ENCODE data around the gene IER3. TPM values are rescaled to one million over a fixed set of nuclear protein-coding genes. Genes with fewer than 3 reads are reported as not detected.

Gene IER3
- total and polyA plus RNA-seq, 9 of the 15 experiments (the other 6 are each of a cell fraction or from before 2014, with no cell fraction given) = 1.5 to 30.0 (median 11.5) TPM

DNA sequence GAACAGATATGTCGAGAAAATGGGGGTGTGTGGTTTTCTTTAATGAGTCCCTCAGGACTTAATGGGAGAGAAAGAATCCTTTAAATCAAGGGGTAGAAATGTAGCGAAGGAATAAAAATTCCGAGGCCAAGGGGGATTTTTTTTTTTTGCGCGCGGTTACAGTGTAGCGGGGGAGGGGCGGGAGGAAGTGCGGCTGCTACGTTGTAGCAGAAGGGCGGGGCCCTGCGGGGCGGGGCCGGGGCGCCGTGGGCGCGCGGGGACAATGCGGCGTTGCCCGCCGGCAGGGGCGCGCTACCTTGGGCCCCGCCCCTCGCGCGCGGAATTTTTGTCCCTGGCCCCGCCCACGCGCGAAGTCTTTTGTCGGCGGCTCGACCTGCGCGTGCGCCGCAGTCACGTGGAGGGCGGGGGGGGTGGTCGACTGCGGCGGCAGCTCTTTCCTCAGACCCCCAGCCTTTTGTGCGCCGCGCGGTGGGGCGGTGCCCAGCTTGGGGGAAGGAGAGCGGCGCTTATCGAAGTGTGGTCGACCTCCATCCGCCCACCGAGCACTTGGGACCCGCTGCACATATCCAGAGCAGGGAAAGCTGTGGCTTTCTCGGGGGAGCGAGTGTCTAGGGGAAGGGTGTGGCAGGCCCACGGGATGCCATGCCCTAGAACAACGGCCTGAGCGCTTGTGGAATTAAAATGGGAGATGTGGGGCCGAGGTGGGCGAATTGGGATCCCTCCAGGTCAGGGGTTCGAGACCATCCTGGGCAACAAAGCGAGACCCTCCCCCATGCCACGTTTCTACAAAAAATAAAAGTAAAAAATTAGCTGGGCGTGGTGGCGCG, 22.9 kb downstream of the IER3 start (continued):
- TF ChIP-seq NUFIP1 (IDR thresholded peaks at IDR 0.05; ENCODE audit: partially characterized antibody) (no peak), DDX20 (tag; IDR thresholded peaks at IDR 0.05; ENCODE audit: low read depth) (no peak), DMBX1 (CRISPR knock-in tag; IDR thresholded peaks at IDR 0.05; ENCODE audit: borderline replicate concordance) (peak; percentile 18; the same call in 1 of the 2 replicates), ERF (CRISPR knock-in tag; IDR thresholded peaks at IDR 0.05) (peak; percentile 98), KAT2B (IDR thresholded peaks at IDR 0.05; ENCODE audit: low read depth, low read length) (no peak), KLF6 (CRISPR knock-in tag; IDR thresholded peaks at IDR 0.05; ENCODE audit: borderline replicate concordance) (0 out of 2 replicates have a peak, but pooled peaks have one; percentile 48), MBD2 (IDR thresholded peaks at IDR 0.05; ENCODE audit: borderline replicate concordance, low read depth) (0 out of 2 replicates have a peak, but pooled peaks have one; percentile 34), RBM17 (IDR thresholded peaks at IDR 0.05; ENCODE audit: borderline replicate concordance, low read depth, low read length) (no peak), RBM34 (IDR thresholded peaks at IDR 0.05; ENCODE audit: borderline replicate concordance, insufficient read depth, low read length) (no peak), SMARCE1 (IDR thresholded peaks at IDR 0.05) (no peak), TCF7 (IDR thresholded peaks at IDR 0.05; ENCODE audit: borderline replicate concordance) (peak; percentile 19; the same call in 1 of the 2 replicates), RBM22 (IDR thresholded peaks at IDR 0.05; ENCODE audit: low read depth, low read length, poor library complexity, severe bottlenecking) (peak; percentile 91), THRAP3 (IDR thresholded peaks at IDR 0.05; ENCODE audit: borderline replicate concordance) (no peak), HDAC3 (IDR thresholded peaks at IDR 0.05; ENCODE audit: borderline replicate concordance, partially characterized antibody) (no peak), STAT5A (IDR thresholded peaks at IDR 0.05; ENCODE audit: borderline replicate concordance, low read length) (no peak; the same call in 1 of the 2 replicates)
- TF ChIP-seq, protein P1, sequence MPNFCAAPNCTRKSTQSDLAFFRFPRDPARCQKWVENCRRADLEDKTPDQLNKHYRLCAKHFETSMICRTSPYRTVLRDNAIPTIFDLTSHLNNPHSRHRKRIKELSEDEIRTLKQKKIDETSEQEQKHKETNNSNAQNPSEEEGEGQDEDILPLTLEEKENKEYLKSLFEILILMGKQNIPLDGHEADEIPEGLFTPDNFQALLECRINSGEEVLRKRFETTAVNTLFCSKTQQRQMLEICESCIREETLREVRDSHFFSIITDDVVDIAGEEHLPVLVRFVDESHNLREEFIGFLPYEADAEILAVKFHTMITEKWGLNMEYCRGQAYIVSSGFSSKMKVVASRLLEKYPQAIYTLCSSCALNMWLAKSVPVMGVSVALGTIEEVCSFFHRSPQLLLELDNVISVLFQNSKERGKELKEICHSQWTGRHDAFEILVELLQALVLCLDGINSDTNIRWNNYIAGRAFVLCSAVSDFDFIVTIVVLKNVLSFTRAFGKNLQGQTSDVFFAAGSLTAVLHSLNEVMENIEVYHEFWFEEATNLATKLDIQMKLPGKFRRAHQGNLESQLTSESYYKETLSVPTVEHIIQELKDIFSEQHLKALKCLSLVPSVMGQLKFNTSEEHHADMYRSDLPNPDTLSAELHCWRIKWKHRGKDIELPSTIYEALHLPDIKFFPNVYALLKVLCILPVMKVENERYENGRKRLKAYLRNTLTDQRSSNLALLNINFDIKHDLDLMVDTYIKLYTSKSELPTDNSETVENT (CRISPR knock-in tag; IDR thresholded peaks at IDR 0.05) = peak; percentile 81
- TF ChIP-seq, protein P2, sequence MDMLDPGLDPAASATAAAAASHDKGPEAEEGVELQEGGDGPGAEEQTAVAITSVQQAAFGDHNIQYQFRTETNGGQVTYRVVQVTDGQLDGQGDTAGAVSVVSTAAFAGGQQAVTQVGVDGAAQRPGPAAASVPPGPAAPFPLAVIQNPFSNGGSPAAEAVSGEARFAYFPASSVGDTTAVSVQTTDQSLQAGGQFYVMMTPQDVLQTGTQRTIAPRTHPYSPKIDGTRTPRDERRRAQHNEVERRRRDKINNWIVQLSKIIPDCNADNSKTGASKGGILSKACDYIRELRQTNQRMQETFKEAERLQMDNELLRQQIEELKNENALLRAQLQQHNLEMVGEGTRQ (CRISPR knock-in tag; IDR thresholded peaks at IDR 0.05) = peak; percentile 99
- TF ChIP-seq, protein P3, sequence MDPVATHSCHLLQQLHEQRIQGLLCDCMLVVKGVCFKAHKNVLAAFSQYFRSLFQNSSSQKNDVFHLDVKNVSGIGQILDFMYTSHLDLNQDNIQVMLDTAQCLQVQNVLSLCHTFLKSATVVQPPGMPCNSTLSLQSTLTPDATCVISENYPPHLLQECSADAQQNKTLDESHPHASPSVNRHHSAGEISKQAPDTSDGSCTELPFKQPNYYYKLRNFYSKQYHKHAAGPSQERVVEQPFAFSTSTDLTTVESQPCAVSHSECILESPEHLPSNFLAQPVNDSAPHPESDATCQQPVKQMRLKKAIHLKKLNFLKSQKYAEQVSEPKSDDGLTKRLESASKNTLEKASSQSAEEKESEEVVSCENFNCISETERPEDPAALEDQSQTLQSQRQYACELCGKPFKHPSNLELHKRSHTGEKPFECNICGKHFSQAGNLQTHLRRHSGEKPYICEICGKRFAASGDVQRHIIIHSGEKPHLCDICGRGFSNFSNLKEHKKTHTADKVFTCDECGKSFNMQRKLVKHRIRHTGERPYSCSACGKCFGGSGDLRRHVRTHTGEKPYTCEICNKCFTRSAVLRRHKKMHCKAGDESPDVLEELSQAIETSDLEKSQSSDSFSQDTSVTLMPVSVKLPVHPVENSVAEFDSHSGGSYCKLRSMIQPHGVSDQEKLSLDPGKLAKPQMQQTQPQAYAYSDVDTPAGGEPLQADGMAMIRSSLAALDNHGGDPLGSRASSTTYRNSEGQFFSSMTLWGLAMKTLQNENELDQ (CRISPR knock-in tag; IDR thresholded peaks at IDR 0.05; ENCODE audit: borderline replicate concordance) = peak; percentile 63; the same call in 1 of the 2 replicates
- TF ChIP-seq, protein P4, sequence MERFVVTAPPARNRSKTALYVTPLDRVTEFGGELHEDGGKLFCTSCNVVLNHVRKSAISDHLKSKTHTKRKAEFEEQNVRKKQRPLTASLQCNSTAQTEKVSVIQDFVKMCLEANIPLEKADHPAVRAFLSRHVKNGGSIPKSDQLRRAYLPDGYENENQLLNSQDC (CRISPR knock-in tag; IDR thresholded peaks at IDR 0.05) = 0 out of 2 replicates have a peak, but pooled peaks have one; percentile 9
